ENCODE results near the gene SLC25A23. TPM values are rescaled to one million over a fixed set of nuclear protein-coding genes. Genes with fewer than 3 reads are reported as not detected.

Gene SLC25A23
- total RNA-seq, 1 experiment from 2014 or later: 89.5 TPM

GRCh38 chr19:6480848-6481415 is 21.3 kb upstream of the SLC25A23 start:
- ATAC-seq: no peak
- Histone ChIP-seq H3K27ac (ENCODE audit: low read depth, low read length) (no peak overlapping the region), H3K9ac (ENCODE audit: low read length) (no peak overlapping the region), H2AFZ (ENCODE audit: low read depth, low read length, poor library complexity, severe bottlenecking) (no peak overlapping the region), H4K20me1 (ENCODE audit: insufficient read depth) (no peaks in the 10 kb centered on the region), H3K4me2 (ENCODE audit: low read length) (no peak overlapping the region), H3K36me3 (ENCODE audit: control insufficient read depth in 1 of 2, insufficient read depth in 2 of 2, low read length in 2 of 2) (no peaks in the 10 kb centered on the region), H3K4me1 (ENCODE audit: control insufficient read depth in 1 of 2, insufficient read depth in 2 of 2, low read length in 2 of 2) (peaks cover 0 to 13% of the 10 kb centered on the region in 2 experiments; a peak in 2 of 4 replicates), H3K9me3 (ENCODE audit: control insufficient read depth in 1 of 2, insufficient read depth in 1 of 2, low read depth in 1 of 2, low read length in 2 of 2) (no peaks in the 10 kb centered on the region), H3K4me3 (replicated peaks in 1 of 2; ENCODE audit: low read depth in 1 of 2, low read length in 2 of 2) (no peak overlapping the region), H3K79me2 (ENCODE audit: insufficient read depth, low read length) (no peaks in the 10 kb centered on the region), H3K9me2 (ENCODE audit: insufficient read depth) (no peaks in the 10 kb centered on the region), H3K27me3 (ENCODE audit: insufficient read depth, low read length) (no peaks in the 10 kb centered on the region)
- no peak for DNase-seq (ENCODE audit: low read depth, low spot score)
- no TSS peak for BruUV-seq (replicated peaks)
- intact Hi-C loops (cut with micrococcal nuclease): no loop called here
- POLR2A ChIA-PET: no interaction called here
- no peak for TF ChIP-seq POLR2AphosphoS5 (IDR thresholded peaks at IDR 0.05; ENCODE audit: low read depth, low read length)
- no peak for TF ChIP-seq SRF (IDR thresholded peaks at IDR 0.05; ENCODE audit: low read depth)
- TF ChIP-seq TCF7L2 (IDR thresholded peaks at IDR 0.05; ENCODE audit: borderline replicate concordance, extremely low read depth, insufficient read depth, insufficient read length): no peak
- no peak for TF ChIP-seq EZH2 (IDR thresholded peaks at IDR 0.05)
- no peak for TF ChIP-seq MAX (IDR thresholded peaks at IDR 0.05)
- no peak for TF ChIP-seq REST (IDR thresholded peaks at IDR 0.05; ENCODE audit: low read depth)
- TF ChIP-seq CBX3 (IDR thresholded peaks at IDR 0.05; ENCODE audit: low read depth): no peak
- TF ChIP-seq JUND (IDR thresholded peaks at IDR 0.05): no peak
- TF ChIP-seq SIN3A (IDR thresholded peaks at IDR 0.05; ENCODE audit: low read depth): no peak
- no peak for TF ChIP-seq YY1 (IDR thresholded peaks at IDR 0.05; ENCODE audit: extremely low read depth, insufficient replicate concordance, low read depth, low read length)
- no peak for TF ChIP-seq SP1 (IDR thresholded peaks at IDR 0.05; ENCODE audit: low read depth)
- TF ChIP-seq RAD21 (IDR thresholded peaks at IDR 0.05; ENCODE audit: low read depth): no peak
- no peak for TF ChIP-seq POLR2A (IDR thresholded peaks at IDR 0.05; ENCODE audit: borderline replicate concordance, extremely low read depth, insufficient read depth, insufficient read length)
- no peak for TF ChIP-seq ZNF274 (IDR thresholded peaks at IDR 0.05; ENCODE audit: low read depth, low read length)
- no peak for TF ChIP-seq ELF1 (IDR thresholded peaks at IDR 0.05; ENCODE audit: borderline replicate concordance, low read depth)
- TF ChIP-seq CTCF (IDR thresholded peaks at IDR 0.05 in 2 of 3, conservative IDR thresholded peaks at IDR 0.05 in 1 of 3; ENCODE audit: borderline replicate concordance in 1 of 3, insufficient read depth in 1 of 3, low read depth in 2 of 3, low read length in 2 of 3): no peak
- no peak for TF ChIP-seq CEBPB (IDR thresholded peaks at IDR 0.05; ENCODE audit: low read depth)
- TF ChIP-seq ZFX (IDR thresholded peaks at IDR 0.05): no peak
- CTCF ChIA-PET: no interaction called here
- RAD21 ChIA-PET (ENCODE audit: low non-redundant PET in 1 of 2, low total read pairs in 2 of 2, uncharacterized antibody in 2 of 2, unreplicated experiment in 2 of 2): no interaction called here

All from HCT116 (cell line).